ENCODE measurements around the gene OPCML. TPM values are rescaled to one million over a fixed set of nuclear protein-coding genes. Genes with fewer than 3 reads are reported as not detected.

Gene OPCML
- total and polyA plus RNA-seq, 2 of the 13 experiments (the other 11 are each of a cell fraction or from before 2014, with no cell fraction given): not detected

DNA sequence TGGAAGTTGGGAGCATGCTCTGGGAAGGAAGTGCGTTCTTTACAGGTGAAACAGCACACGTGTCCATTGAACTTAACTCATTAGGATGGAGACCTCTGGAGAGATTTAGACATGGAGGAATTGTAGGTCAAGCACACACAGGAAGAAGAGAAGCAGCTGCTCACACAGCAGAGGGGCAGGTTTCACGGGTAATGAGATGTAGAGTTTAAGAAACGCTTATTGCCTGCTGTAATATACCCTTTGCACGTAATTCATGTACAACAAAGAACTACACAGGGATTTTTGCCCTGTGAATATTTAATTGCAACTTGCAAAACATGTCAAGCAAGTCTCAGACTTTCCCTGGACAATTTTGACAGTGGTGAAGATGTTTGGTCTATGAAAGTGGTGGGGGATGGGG is 508.0 kb downstream of the OPCML start:
- ATAC-seq: no peak
- Histone ChIP-seq H2AFZ (ENCODE audit: low read length) (no peak overlapping the region), H3K27ac (ENCODE audit: extremely low read length, insufficient read depth, low read length) (no peak overlapping the region), H3K4me2 (ENCODE audit: low read depth, low read length) (no peak overlapping the region), H3K9ac (ENCODE audit: insufficient read depth, low read depth, low read length) (no peak overlapping the region), H3K4me1 (ENCODE audit: insufficient read depth, low read length) (no peaks in the 10 kb centered on the region), H4K20me1 (ENCODE audit: insufficient read depth, low read length) (no peaks in the 10 kb centered on the region), H3K27me3 (ENCODE audit: control insufficient read depth in 1 of 2, insufficient read depth in 2 of 2, low read length in 2 of 2) (peaks cover 0 to 7% of the 10 kb centered on the region in 2 experiments; a peak in 1 of 5 replicates), H3K36me3 (replicated peaks in 1 of 2; ENCODE audit: control insufficient read depth in 1 of 2, insufficient read depth in 2 of 2, low read length in 2 of 2) (no peaks in the 10 kb centered on the region), H3K9me3 (ENCODE audit: low read length) (no peaks in the 10 kb centered on the region), H3K79me2 (ENCODE audit: insufficient read depth, low read length) (no peaks in the 10 kb centered on the region), H3K4me3 (replicated peaks in 1 of 3; ENCODE audit: insufficient read depth in 1 of 3, low read depth in 2 of 3, low read length in 3 of 3) (no peak overlapping the region)
- no TSS peak for BruUV-seq (replicated peaks)
- ChIA-PET CTCF (ENCODE audit: low intra/inter-chr PET ratio, low total read pairs) (no interaction called here), POLR2A (no interaction called here)
- in situ Hi-C loops (cut with HindIII; ENCODE audit: extremely low pct_ligation_motif_present, low pct_unique_long_range_greater_than_20kb) (no loop called here), intact Hi-C loops (cut with micrococcal nuclease; ENCODE audit: unreplicated experiment) (no loop called here)
- FAIRE-seq: no peak
- WGBS (ENCODE audit: low lambda C conversion rate): 2% methylated on average over 5 of the region's 5 CpGs
- DNase-seq (ENCODE audit: low spot score): no peak
- no peak for TF ChIP-seq ZNF816 (CRISPR knock-in tag; IDR thresholded peaks at IDR 0.05; ENCODE audit: borderline replicate concordance)
- TF ChIP-seq, protein P1, sequence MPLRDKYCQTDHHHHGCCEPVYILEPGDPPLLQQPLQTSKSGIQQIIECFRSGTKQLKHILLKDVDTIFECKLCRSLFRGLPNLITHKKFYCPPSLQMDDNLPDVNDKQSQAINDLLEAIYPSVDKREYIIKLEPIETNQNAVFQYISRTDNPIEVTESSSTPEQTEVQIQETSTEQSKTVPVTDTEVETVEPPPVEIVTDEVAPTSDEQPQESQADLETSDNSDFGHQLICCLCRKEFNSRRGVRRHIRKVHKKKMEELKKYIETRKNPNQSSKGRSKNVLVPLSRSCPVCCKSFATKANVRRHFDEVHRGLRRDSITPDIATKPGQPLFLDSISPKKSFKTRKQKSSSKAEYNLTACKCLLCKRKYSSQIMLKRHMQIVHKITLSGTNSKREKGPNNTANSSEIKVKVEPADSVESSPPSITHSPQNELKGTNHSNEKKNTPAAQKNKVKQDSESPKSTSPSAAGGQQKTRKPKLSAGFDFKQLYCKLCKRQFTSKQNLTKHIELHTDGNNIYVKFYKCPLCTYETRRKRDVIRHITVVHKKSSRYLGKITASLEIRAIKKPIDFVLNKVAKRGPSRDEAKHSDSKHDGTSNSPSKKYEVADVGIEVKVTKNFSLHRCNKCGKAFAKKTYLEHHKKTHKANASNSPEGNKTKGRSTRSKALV (CRISPR knock-in tag; IDR thresholded peaks at IDR 0.05): no peak
- TF ChIP-seq ZNF75D (CRISPR knock-in tag; IDR thresholded peaks at IDR 0.05; ENCODE audit: borderline replicate concordance): no peak
- TF ChIP-seq, protein P2, sequence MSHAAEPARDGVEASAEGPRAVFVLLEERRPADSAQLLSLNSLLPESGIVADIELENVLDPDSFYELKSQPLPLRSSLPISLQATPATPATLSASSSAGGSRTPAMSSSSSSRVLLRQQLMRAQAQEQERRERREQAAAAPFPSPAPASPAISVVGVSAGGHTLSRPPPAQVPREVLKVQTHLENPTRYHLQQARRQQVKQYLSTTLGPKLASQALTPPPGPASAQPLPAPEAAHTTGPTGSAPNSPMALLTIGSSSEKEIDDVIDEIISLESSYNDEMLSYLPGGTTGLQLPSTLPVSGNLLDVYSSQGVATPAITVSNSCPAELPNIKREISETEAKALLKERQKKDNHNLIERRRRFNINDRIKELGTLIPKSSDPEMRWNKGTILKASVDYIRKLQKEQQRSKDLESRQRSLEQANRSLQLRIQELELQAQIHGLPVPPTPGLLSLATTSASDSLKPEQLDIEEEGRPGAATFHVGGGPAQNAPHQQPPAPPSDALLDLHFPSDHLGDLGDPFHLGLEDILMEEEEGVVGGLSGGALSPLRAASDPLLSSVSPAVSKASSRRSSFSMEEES (CRISPR knock-in tag; IDR thresholded peaks at IDR 0.05): no peak
- TF ChIP-seq, protein P3, sequence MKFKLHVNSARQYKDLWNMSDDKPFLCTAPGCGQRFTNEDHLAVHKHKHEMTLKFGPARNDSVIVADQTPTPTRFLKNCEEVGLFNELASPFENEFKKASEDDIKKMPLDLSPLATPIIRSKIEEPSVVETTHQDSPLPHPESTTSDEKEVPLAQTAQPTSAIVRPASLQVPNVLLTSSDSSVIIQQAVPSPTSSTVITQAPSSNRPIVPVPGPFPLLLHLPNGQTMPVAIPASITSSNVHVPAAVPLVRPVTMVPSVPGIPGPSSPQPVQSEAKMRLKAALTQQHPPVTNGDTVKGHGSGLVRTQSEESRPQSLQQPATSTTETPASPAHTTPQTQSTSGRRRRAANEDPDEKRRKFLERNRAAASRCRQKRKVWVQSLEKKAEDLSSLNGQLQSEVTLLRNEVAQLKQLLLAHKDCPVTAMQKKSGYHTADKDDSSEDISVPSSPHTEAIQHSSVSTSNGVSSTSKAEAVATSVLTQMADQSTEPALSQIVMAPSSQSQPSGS (CRISPR knock-in tag; IDR thresholded peaks at IDR 0.05): no peak
- TF ChIP-seq, protein P4, sequence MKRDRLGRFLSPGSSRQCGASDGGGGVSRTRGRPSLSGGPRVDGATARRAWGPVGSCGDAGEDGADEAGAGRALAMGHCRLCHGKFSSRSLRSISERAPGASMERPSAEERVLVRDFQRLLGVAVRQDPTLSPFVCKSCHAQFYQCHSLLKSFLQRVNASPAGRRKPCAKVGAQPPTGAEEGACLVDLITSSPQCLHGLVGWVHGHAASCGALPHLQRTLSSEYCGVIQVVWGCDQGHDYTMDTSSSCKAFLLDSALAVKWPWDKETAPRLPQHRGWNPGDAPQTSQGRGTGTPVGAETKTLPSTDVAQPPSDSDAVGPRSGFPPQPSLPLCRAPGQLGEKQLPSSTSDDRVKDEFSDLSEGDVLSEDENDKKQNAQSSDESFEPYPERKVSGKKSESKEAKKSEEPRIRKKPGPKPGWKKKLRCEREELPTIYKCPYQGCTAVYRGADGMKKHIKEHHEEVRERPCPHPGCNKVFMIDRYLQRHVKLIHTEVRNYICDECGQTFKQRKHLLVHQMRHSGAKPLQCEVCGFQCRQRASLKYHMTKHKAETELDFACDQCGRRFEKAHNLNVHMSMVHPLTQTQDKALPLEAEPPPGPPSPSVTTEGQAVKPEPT (CRISPR knock-in tag; IDR thresholded peaks at IDR 0.05; ENCODE audit: low read depth): no peak
- no peak for TF ChIP-seq ZSCAN31 (CRISPR knock-in tag; IDR thresholded peaks at IDR 0.05; ENCODE audit: low read depth)
- TF ChIP-seq ZNF510 (CRISPR knock-in tag; IDR thresholded peaks at IDR 0.05; ENCODE audit: low read depth): no peak
- TF ChIP-seq, protein P5, sequence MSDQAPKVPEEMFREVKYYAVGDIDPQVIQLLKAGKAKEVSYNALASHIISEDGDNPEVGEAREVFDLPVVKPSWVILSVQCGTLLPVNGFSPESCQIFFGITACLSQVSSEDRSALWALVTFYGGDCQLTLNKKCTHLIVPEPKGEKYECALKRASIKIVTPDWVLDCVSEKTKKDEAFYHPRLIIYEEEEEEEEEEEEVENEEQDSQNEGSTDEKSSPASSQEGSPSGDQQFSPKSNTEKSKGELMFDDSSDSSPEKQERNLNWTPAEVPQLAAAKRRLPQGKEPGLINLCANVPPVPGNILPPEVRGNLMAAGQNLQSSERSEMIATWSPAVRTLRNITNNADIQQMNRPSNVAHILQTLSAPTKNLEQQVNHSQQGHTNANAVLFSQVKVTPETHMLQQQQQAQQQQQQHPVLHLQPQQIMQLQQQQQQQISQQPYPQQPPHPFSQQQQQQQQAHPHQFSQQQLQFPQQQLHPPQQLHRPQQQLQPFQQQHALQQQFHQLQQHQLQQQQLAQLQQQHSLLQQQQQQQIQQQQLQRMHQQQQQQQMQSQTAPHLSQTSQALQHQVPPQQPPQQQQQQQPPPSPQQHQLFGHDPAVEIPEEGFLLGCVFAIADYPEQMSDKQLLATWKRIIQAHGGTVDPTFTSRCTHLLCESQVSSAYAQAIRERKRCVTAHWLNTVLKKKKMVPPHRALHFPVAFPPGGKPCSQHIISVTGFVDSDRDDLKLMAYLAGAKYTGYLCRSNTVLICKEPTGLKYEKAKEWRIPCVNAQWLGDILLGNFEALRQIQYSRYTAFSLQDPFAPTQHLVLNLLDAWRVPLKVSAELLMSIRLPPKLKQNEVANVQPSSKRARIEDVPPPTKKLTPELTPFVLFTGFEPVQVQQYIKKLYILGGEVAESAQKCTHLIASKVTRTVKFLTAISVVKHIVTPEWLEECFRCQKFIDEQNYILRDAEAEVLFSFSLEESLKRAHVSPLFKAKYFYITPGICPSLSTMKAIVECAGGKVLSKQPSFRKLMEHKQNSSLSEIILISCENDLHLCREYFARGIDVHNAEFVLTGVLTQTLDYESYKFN (CRISPR knock-in tag; conservative IDR thresholded peaks at IDR 0.05): no peak
- no peak for TF ChIP-seq ZNF235 (CRISPR knock-in tag; IDR thresholded peaks at IDR 0.05; ENCODE audit: borderline replicate concordance)
- no peak for TF ChIP-seq ZFP41 (CRISPR knock-in tag; IDR thresholded peaks at IDR 0.05; ENCODE audit: borderline replicate concordance)

Data from HepG2 (cell line).